Karpas-422 (cell line): Measurements from ENCODE around the gene OR10A2. TPM values are rescaled to one million over a fixed set of nuclear protein-coding genes. Genes with fewer than 3 reads are reported as not detected.

Experiments used
- DNase-seq: peaks from one replicate; pipeline ENCODE4 v3.0.0-alpha.2; 2015
- H2AFZ ChIP-seq: fragments of 200-600 bp; sonication (generic); 2 replicates; pipeline ENCODE4 v1.6.1; 2014; ENCODE audit warnings: antibody characterized with exemption, low read length, mixed read lengths
- H3K27ac ChIP-seq: fragments of 200-600 bp; sonication (generic); 2 replicates; pipeline ENCODE4 v1.5.1; 2014; ENCODE audit warnings: mild to moderate bottlenecking, low read length, moderate library complexity
- H3K27me3 ChIP-seq: fragments of 200-600 bp; sonication (generic); 2 replicates; pipeline ENCODE4 v1.6.1; 2014; ENCODE audit warnings: low read length, mixed read lengths
- H3K36me3 ChIP-seq: fragments of 200-600 bp; sonication (generic); 2 replicates; pipeline ENCODE4 v1.6.1; 2014; ENCODE audit warnings: low read length, mixed read lengths; ENCODE audit not compliant: insufficient read depth
- H3K4me1 ChIP-seq: fragments of 200-600 bp; sonication (generic); 2 replicates; pipeline ENCODE4 v1.6.1; 2014; ENCODE audit warnings: mild to moderate bottlenecking, low read length, mixed read lengths
- H3K4me2 ChIP-seq: fragments of 200-600 bp; sonication (generic); 2 replicates; pipeline ENCODE4 v1.6.1; 2014; ENCODE audit warnings: low read length, low read depth, mild to moderate bottlenecking; ENCODE audit not compliant: poor library complexity, severe bottlenecking
- H3K4me3 ChIP-seq: fragments of 200-600 bp; sonication (generic); 2 replicates; pipeline ENCODE4 v1.5.1; 2014; ENCODE audit warnings: mild to moderate bottlenecking, antibody characterized with exemption, low read length, mixed read lengths
- H3K79me2 ChIP-seq: fragments of 200-600 bp; sonication (generic); 2 replicates; pipeline ENCODE4 v1.6.1; 2014; ENCODE audit warnings: mild to moderate bottlenecking, low read length, mixed read lengths
- H3K9ac ChIP-seq: fragments of 200-600 bp; sonication (generic); 2 replicates; pipeline ENCODE4 v1.6.0; 2014; ENCODE audit warnings: low read length
- H3K9me2 ChIP-seq: fragments of 200-600 bp; sonication (generic), shearing (Covaris generic); replicated peaks from 2 replicates; pipeline ENCODE4 v1.6.0; 2014; ENCODE audit warnings: mild to moderate bottlenecking, low read length, moderate library complexity; ENCODE audit not compliant: insufficient read depth
- H3K9me3 ChIP-seq: fragments of 300-700, 200-600 bp; sonication (generic); 2 replicates; pipeline ENCODE4 v1.6.1; 2014; ENCODE audit warnings: low read length, mixed read lengths
- H4K20me1 ChIP-seq: fragments of 200-600 bp; sonication (generic); 2 replicates; pipeline ENCODE4 v1.6.1; 2014; ENCODE audit warnings: mild to moderate bottlenecking, antibody characterized with exemption, low read length, low read depth; ENCODE audit not compliant: insufficient read depth
- total RNA-seq: library from RNA; depleted of rRNA; stranded (reverse); fragments of >200 nt; shearing (Covaris generic); gene quantifications from 2 replicates; pipeline ENCODE4 v1.2.3, GENCODE V29; 2014; ENCODE audit warnings: low replicate concordance; rRNA removed

Gene OR10A2, protein sequence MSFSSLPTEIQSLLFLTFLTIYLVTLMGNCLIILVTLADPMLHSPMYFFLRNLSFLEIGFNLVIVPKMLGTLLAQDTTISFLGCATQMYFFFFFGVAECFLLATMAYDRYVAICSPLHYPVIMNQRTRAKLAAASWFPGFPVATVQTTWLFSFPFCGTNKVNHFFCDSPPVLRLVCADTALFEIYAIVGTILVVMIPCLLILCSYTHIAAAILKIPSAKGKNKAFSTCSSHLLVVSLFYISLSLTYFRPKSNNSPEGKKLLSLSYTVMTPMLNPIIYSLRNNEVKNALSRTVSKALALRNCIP
- not detected in 2 replicates for total RNA-seq

DNA sequence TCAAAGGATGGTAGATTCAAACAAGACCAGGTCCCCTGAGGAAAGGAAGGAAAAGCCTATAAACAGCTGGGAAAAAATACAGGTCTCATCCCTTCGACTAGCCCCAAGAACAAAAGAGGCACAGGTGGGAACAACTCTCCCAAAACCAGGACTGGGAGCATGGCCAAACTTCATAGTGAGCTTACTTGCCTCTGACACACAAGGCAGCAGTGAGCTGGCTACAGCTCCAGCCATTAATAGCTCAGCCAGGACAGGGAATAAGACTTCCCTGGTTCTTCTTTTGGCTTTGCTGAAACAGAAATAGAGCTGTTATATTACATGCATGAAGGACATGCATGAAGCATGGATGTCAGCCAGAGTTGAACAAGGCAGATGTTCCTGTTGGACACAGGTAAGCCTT is at the start of gene OR10A2:
Gene OR10A2 (plus strand): TSS at position 97 of the 400 bp plus-strand sequence. CDS start 6,698 bp downstream, outside the sequence.
- Histone ChIP-seq H3K9me2 (no peaks in the 10 kb centered on the region), H4K20me1 (no peaks in the 10 kb centered on the region), H3K36me3 (no peaks in the 10 kb centered on the region), H3K9me3 (no peaks in the 10 kb centered on the region), H3K4me2 (no peak within 1 kb of the TSS), H3K9ac (no peak within 1 kb of the TSS), H3K4me3 (no peak within 1 kb of the TSS), H2AFZ (no peak within 1 kb of the TSS), H3K27me3 (no peaks in the 10 kb centered on the region), H3K4me1 (no peaks in the 10 kb centered on the region), H3K79me2 (no peaks in the 10 kb centered on the region), H3K27ac (no peak within 1 kb of the TSS)
- DNase-seq, result no peak

DNA sequence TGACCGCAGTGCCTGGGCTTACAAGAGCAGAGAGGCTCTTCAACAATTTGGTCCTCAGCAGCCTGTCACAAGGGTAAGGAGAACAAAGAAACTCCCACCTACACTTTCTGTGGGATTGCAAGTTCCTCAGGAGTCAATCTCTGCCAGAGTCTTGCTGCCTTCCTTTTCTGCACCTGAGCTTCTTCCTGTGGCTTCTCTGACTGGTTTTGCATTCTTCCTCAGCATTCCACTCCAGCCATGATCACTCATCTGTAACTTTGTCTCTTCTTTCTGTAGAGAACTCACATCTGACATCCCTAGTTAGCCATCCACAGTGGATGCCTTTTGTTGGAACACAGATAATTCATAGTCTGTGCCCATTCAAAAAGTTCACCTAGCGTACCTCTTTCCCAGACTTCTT is 49.2 kb upstream of the OR10A2 start:
- H3K4me1 ChIP-seq, result no peaks in the 10 kb centered on the region
- no peak overlapping the region for H3K9ac ChIP-seq
- no peak overlapping the region for H3K27ac ChIP-seq
- H3K27me3 ChIP-seq, result no peaks in the 10 kb centered on the region
- H4K20me1 ChIP-seq, result no peaks in the 10 kb centered on the region
- no peaks in the 10 kb centered on the region for H3K9me3 ChIP-seq
- no peaks in the 10 kb centered on the region for H3K9me2 ChIP-seq
- no peak for DNase-seq
- H2AFZ ChIP-seq, result no peak overlapping the region
- no peak overlapping the region for H3K4me2 ChIP-seq
- H3K4me3 ChIP-seq, result no peak overlapping the region
- H3K79me2 ChIP-seq, result no peaks in the 10 kb centered on the region
- H3K36me3 ChIP-seq, result no peaks in the 10 kb centered on the region

- Histone ChIP-seq H3K4me3 (no peak overlapping the region), H3K9ac (no peak overlapping the region), H4K20me1 (no peaks in the 10 kb centered on the region), H3K4me2 (no peak overlapping the region), H3K9me3 (no peaks in the 10 kb centered on the region), H3K4me1 (no peaks in the 10 kb centered on the region), H3K79me2 (no peaks in the 10 kb centered on the region), H3K27me3 (no peaks in the 10 kb centered on the region), H3K27ac (no peak overlapping the region), H3K36me3 (no peaks in the 10 kb centered on the region), H3K9me2 (no peaks in the 10 kb centered on the region), H2AFZ (no peak overlapping the region)
- DNase-seq, result peak; percentile 45
Observed at GRCh38 chr11:6817694-6818093, 45.2 kb upstream of the OR10A2 start.

DNA sequence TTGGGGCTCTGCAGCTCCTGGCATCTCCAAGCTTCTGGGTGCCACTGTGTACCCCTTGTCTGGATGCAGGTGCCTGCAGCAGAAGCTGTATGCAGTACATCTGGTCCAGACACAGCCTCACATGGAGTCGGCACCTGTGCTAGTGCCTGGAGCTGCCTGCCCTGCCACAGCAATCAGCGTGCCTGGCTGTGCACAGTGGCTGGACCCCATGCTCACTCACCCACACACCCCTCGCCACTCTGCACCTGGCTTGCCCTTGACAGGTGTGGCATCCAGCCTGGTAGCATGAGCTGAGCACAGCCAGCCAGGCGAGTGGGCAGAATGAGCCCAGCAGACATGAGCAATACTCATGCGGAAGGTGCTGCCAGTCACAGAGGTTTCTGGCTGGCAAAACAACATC is 43.9 kb upstream of the OR10A2 start:
- Histone ChIP-seq H3K79me2 (no peaks in the 10 kb centered on the region), H3K4me1 (no peaks in the 10 kb centered on the region), H3K9ac (no peak overlapping the region), H3K9me3 (no peaks in the 10 kb centered on the region), H4K20me1 (no peaks in the 10 kb centered on the region), H3K4me2 (no peak overlapping the region), H2AFZ (no peak overlapping the region), H3K36me3 (no peaks in the 10 kb centered on the region), H3K4me3 (no peak overlapping the region), H3K9me2 (no peaks in the 10 kb centered on the region), H3K27ac (no peak overlapping the region), H3K27me3 (no peaks in the 10 kb centered on the region)
- DNase-seq, result no peak

DNA sequence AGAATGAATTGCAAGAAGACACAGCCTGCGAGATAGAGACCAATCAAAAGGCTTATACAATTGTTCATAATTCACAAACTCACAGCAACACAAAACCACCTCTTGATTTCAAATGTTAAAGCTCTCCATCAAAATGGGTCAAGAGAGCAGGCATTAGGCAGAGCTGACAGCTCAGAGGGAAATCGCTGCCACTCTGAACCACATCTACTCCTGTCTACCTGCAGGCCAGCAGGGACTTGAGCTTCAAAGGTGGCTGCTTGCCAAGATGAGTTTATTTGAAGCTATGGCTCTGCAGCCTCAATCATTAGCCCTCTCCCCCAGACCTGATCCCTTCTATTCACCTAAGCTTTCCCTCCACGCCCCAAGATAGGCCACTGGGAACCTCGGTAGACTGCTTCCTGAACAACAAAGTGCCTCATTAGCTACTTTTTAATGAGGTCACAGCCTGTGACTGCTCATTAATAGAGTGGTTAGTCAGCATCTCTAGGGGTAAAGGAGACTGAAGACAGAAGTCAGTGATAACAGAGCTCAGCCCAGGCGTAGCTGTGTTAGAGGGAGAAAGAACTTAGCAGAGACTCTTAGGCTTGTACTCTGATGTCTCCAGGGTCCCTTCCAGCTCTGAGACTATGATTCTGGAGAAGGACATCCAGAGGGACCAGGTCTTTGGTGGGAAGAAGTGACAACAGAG is 38.6 kb upstream of the OR10A2 start:
- Histone ChIP-seq H4K20me1 (no peaks in the 10 kb centered on the region), H3K27ac (no peak overlapping the region), H3K36me3 (no peaks in the 10 kb centered on the region), H3K9me2 (no peaks in the 10 kb centered on the region), H3K9ac (no peak overlapping the region), H2AFZ (no peak overlapping the region), H3K4me1 (no peaks in the 10 kb centered on the region), H3K4me3 (no peak overlapping the region), H3K79me2 (no peaks in the 10 kb centered on the region), H3K27me3 (no peaks in the 10 kb centered on the region), H3K4me2 (no peak overlapping the region), H3K9me3 (no peaks in the 10 kb centered on the region)
- DNase-seq, result no peak

- DNase-seq, result no peak
- no peak overlapping the region for H3K9ac ChIP-seq
Observed at GRCh38 chr11:6825231-6825744, 37.6 kb upstream of the OR10A2 start.

GRCh38 chr11:6828103-6828502 is 34.8 kb upstream of the OR10A2 start:
- no peak overlapping the region for H3K4me3 ChIP-seq
- H2AFZ ChIP-seq, result no peak overlapping the region
- no peaks in the 10 kb centered on the region for H4K20me1 ChIP-seq
- H3K36me3 ChIP-seq, result no peaks in the 10 kb centered on the region
- no peaks in the 10 kb centered on the region for H3K27me3 ChIP-seq
- H3K9me3 ChIP-seq, result no peaks in the 10 kb centered on the region
- no peak overlapping the region for H3K4me2 ChIP-seq
- no peak for DNase-seq
- H3K4me1 ChIP-seq, result no peaks in the 10 kb centered on the region
- no peak overlapping the region for H3K27ac ChIP-seq
- H3K79me2 ChIP-seq, result no peaks in the 10 kb centered on the region
- no peak overlapping the region for H3K9ac ChIP-seq
- no peaks in the 10 kb centered on the region for H3K9me2 ChIP-seq

More at GRCh38 chr11:6825231-6825744, 37.6 kb upstream of the OR10A2 start:
- Histone ChIP-seq H4K20me1 (no peaks in the 10 kb centered on the region), H3K27ac (no peak overlapping the region), H3K4me1 (no peaks in the 10 kb centered on the region), H3K9me2 (no peaks in the 10 kb centered on the region), H3K27me3 (no peaks in the 10 kb centered on the region), H3K9me3 (no peaks in the 10 kb centered on the region), H3K36me3 (no peaks in the 10 kb centered on the region), H3K4me3 (no peak overlapping the region), H3K4me2 (no peak overlapping the region), H3K79me2 (no peaks in the 10 kb centered on the region), H2AFZ (no peak overlapping the region)

DNA sequence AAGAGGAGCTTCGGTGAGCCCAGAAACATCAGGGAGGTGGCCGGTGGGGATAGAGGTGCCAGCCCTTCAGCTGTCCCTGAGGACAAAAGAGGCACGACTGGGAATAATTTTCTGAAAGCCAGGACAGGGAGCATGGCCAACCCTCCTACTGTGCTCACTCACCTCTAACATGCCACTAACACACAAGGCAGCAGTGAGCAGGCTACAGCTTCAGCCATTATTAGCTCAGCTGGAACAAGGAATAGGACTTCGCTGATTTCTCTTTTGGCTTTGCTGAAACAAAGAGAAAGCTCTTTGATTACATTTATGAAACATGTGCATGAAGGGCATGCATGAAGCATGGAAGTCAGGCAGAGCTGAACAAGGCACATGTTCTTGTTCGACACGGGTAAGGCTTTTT is 29.5 kb upstream of the OR10A2 start:
- Histone ChIP-seq H3K9me3 (no peaks in the 10 kb centered on the region), H2AFZ (no peak overlapping the region), H3K27ac (no peak overlapping the region), H3K9ac (no peak overlapping the region), H3K27me3 (no peaks in the 10 kb centered on the region), H3K4me2 (no peak overlapping the region), H3K4me1 (no peaks in the 10 kb centered on the region), H4K20me1 (no peaks in the 10 kb centered on the region), H3K36me3 (no peaks in the 10 kb centered on the region), H3K9me2 (no peaks in the 10 kb centered on the region), H3K79me2 (no peaks in the 10 kb centered on the region), H3K4me3 (no peak overlapping the region)
- no peak for DNase-seq
